Measurements from ENCODE around the gene ORAI2. TPM values are rescaled to one million over a fixed set of nuclear protein-coding genes. Genes with fewer than 3 reads are reported as not detected.

The ORAI2 gene
- total and polyA plus RNA-seq, 2 of the 8 experiments (the other 6 are each of a cell fraction or from before 2014, with no cell fraction given), result 20.7 to 35.2 TPM

- Histone ChIP-seq H3K56ac (replicated peaks; ENCODE audit: insufficient read length, low read depth, low read length) (no peak overlapping the region), H3K27ac (ENCODE audit: low read depth, low read length) (no peak overlapping the region), H3K4me2 (ENCODE audit: insufficient read depth in 1 of 2, low read depth in 2 of 2, low read length in 2 of 2) (no peak overlapping the region), H2BK15ac (ENCODE audit: low read length) (no peak overlapping the region), H3K9ac (replicated peaks in 1 of 4; ENCODE audit: extremely low read depth in 1 of 4, low read depth in 3 of 4, low read length in 3 of 4) (no peak overlapping the region), H3K27me3 (replicated peaks in 1 of 4; ENCODE audit: control insufficient read depth in 3 of 4, extremely low read depth in 1 of 4, insufficient read depth in 3 of 4, low read length in 3 of 4) (no peaks in the 10 kb centered on the region), H2AFZ (ENCODE audit: low read length) (no peak overlapping the region), H2BK12ac (ENCODE audit: low read depth, low read length) (no peak overlapping the region), H3K23me2 (ENCODE audit: low read depth, low read length) (no peaks in the 10 kb centered on the region), H3K79me1 (ENCODE audit: low read depth, low read length) (no peaks in the 10 kb centered on the region; the same call in 1 of the 2 replicates), H3K4ac (replicated peaks; ENCODE audit: insufficient read length, low read depth, low read length) (no peak overlapping the region), H4K20me1 (replicated peaks in 1 of 2; ENCODE audit: control insufficient read depth in 1 of 2, insufficient read depth in 2 of 2, low read length in 2 of 2) (peaks cover 0 to 14% of the 10 kb centered on the region in 2 experiments), H4K5ac (ENCODE audit: insufficient read length, low read depth, low read length) (no peak overlapping the region), H3K4me1 (replicated peaks in 1 of 4; ENCODE audit: control insufficient read depth in 3 of 4, insufficient read depth in 4 of 4, low read length in 3 of 4) (no peaks in the 10 kb centered on the region), H3K14ac (ENCODE audit: insufficient read length) (no peak overlapping the region), H2BK120ac (replicated peaks; ENCODE audit: low read depth, low read length) (no peak overlapping the region), H3K4me3 (ENCODE audit: extremely low read depth in 1 of 4, insufficient read depth in 2 of 4, low read depth in 3 of 4, low read length in 4 of 4) (no peak overlapping the region), H3K79me2 (ENCODE audit: control insufficient read depth in 1 of 2, insufficient read depth in 2 of 2, low read length in 2 of 2) (no peaks in the 10 kb centered on the region), H4K91ac (replicated peaks; ENCODE audit: insufficient read length, low read length) (no peak overlapping the region), H2AK5ac (ENCODE audit: low read depth, low read length) (no peak overlapping the region), H2BK20ac (ENCODE audit: low read length) (no peak overlapping the region), H2BK5ac (ENCODE audit: low read depth, low read length) (no peak overlapping the region), H4K8ac (ENCODE audit: extremely low read depth, insufficient read depth, low read length) (no peak overlapping the region), H3K18ac (ENCODE audit: extremely low read depth, low read length) (no peak overlapping the region), H3K36me3 (ENCODE audit: control insufficient read depth in 2 of 4, insufficient read depth in 4 of 4, low read length in 3 of 4) (peaks cover 3 to 19% (median 7%) of the 10 kb centered on the region in 4 experiments; a peak in 7 of 8 replicates), H3K23ac (ENCODE audit: insufficient read length) (no peak overlapping the region), H3K9me3 (ENCODE audit: insufficient read depth in 2 of 2, low read depth in 1 of 2, low read length in 1 of 2) (no peaks in the 10 kb centered on the region)
- 88% methylated on average over 3 of the region's 3 CpGs; no CpG with 5 or more reads in 1 of the 2 experiments for WGBS, 2 experiments (ENCODE audit: extremely low coverage in 1 of 2, insufficient coverage in 1 of 2, insufficient read length in 1 of 2, insufficient replicate concordance in 2 of 2, low coverage in 1 of 2, low lambda C conversion rate in 2 of 2, missing lambda C conversion rate in 1 of 2)
- ChIA-PET POLR2A (ENCODE audit: partially characterized antibody) (interaction anchor here (1.0 to 1.1 kb wide), 2 partner anchors 11 to 47 kb away, joined by 3 read pairs; no protein-coding TSS in a partner anchor), CTCF (ENCODE audit: partially characterized antibody) (interaction anchor here (4.2 kb wide), 1 partner anchor 12 kb away, joined by 16 read pairs; no protein-coding TSS in a partner anchor)
- DNase-seq (ENCODE audit: low read depth in 1 of 2, low spot score in 2 of 2), result no peak
- FAIRE-seq, result no peak
- no peak for TF ChIP-seq CHD1 (IDR thresholded peaks at IDR 0.05; ENCODE audit: low read depth, low read length)
- TF ChIP-seq POLR2A (IDR thresholded peaks at IDR 0.05; ENCODE audit: control extremely low read depth in 1 of 2, low read depth in 2 of 2, low read length in 2 of 2), result no peak
- TF ChIP-seq GTF2F1 (IDR thresholded peaks at IDR 0.05; ENCODE audit: borderline replicate concordance, low read depth, low read length), result no peak
- no peak for TF ChIP-seq HDAC6 (IDR thresholded peaks at IDR 0.05; ENCODE audit: low read depth, low read length)
- no peak for TF ChIP-seq TBP (IDR thresholded peaks at IDR 0.05; ENCODE audit: low read depth, low read length)
- TF ChIP-seq, protein P1, sequence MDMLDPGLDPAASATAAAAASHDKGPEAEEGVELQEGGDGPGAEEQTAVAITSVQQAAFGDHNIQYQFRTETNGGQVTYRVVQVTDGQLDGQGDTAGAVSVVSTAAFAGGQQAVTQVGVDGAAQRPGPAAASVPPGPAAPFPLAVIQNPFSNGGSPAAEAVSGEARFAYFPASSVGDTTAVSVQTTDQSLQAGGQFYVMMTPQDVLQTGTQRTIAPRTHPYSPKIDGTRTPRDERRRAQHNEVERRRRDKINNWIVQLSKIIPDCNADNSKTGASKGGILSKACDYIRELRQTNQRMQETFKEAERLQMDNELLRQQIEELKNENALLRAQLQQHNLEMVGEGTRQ (IDR thresholded peaks at IDR 0.05; ENCODE audit: low read length), result no peak
- TF ChIP-seq MAFK (IDR thresholded peaks at IDR 0.05; ENCODE audit: low read depth, low read length), result no peak
- no peak for TF ChIP-seq SIX5 (IDR thresholded peaks at IDR 0.05; ENCODE audit: low read depth, low read length)
- TF ChIP-seq KDM1A (IDR thresholded peaks at IDR 0.05; ENCODE audit: borderline replicate concordance, low read length), result no peak
- no peak for TF ChIP-seq SRF (IDR thresholded peaks at IDR 0.05; ENCODE audit: low read depth, low read length)
- TF ChIP-seq KDM4A (IDR thresholded peaks at IDR 0.05; ENCODE audit: low read depth, low read length, severe bottlenecking), result no peak
- TF ChIP-seq, protein P2, sequence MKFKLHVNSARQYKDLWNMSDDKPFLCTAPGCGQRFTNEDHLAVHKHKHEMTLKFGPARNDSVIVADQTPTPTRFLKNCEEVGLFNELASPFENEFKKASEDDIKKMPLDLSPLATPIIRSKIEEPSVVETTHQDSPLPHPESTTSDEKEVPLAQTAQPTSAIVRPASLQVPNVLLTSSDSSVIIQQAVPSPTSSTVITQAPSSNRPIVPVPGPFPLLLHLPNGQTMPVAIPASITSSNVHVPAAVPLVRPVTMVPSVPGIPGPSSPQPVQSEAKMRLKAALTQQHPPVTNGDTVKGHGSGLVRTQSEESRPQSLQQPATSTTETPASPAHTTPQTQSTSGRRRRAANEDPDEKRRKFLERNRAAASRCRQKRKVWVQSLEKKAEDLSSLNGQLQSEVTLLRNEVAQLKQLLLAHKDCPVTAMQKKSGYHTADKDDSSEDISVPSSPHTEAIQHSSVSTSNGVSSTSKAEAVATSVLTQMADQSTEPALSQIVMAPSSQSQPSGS (IDR thresholded peaks at IDR 0.05; ENCODE audit: low read length), result no peak
- TF ChIP-seq YY1 (IDR thresholded peaks at IDR 0.05; ENCODE audit: low read depth, low read length), result no peak
Observed at GRCh38 chr7:102417105-102417504, 16.3 kb upstream of the ORAI2 start.
